Mammary epithelial cell (primary cell): ENCODE measurements around the gene CTSZ.

Source experiments
- CTCF ChIP-seq, 2 donors: IDR thresholded peaks in 1 of 2; conservative IDR thresholded peaks in 1 of 2; 2 replicates each; pipeline ENCODE4 v1.5.1; 2011 to 2012; ENCODE audit warnings: inconsistent platforms in 2 of 2, low read length in 2 of 2, mild to moderate bottlenecking in 2 of 2, control low read depth in 1 of 2, low read depth in 1 of 2; ENCODE audit not compliant: insufficient read depth in 1 of 2; ENCODE audit errors: extremely low read depth in 1 of 2
- EZH2 ChIP-seq: IDR thresholded peaks from 2 replicates; pipeline ENCODE4 v1.6.1; 2012; ENCODE audit warnings: low read length, inconsistent platforms, borderline replicate concordance

GRCh38 chr20:59019217-59019616 lies 12.2 kb upstream of the CTSZ start, which contains the start of gene TUBB1:
- no peak for TF ChIP-seq CTCF (conservative IDR thresholded peaks at IDR 0.05 in 1 of 2, IDR thresholded peaks at IDR 0.05 in 1 of 2; ENCODE audit: extremely low read depth in 1 of 2, insufficient read depth in 1 of 2, low read depth in 1 of 2, low read length in 2 of 2)
- TF ChIP-seq EZH2 = no peak
